Astrocyte of the spinal cord (primary cell): ENCODE data around the gene NXPH4.

Experiments used
- DNase-seq: peaks from one replicate; pipeline ENCODE4 v3.0.0; 2011; ENCODE audit warnings: low read depth, low spot score
- H3K4me3 ChIP-seq: 2 replicates; pipeline ENCODE4 v1.5.1; 2011; ENCODE audit warnings: low read depth, mild to moderate bottlenecking, low read length, moderate library complexity
- CTCF ChIP-seq: IDR thresholded peaks from 2 replicates; pipeline ENCODE4 v1.5.1; 2012; ENCODE audit warnings: low read depth, mild to moderate bottlenecking, low read length, inconsistent platforms
- in situ Hi-C: cut with HindIII; loops from 2 replicates; pipeline ENCODE4 v1.10.0; 2017; ENCODE audit warnings: low sequenced_read_pairs

The NXPH4 gene

GRCh38 chr12:57240066-57240921, 23.7 kb downstream of the NXPH4 start:
- peak; percentile 48 for DNase-seq
- TF ChIP-seq CTCF = no peak
- in situ Hi-C loops = no loop called here
- H3K4me3 ChIP-seq = peak overlapping the region; percentile 61

GRCh38 chr12:57240926-57241401, 24.4 kb downstream of the NXPH4 start:
- no peak for TF ChIP-seq CTCF
- in situ Hi-C loops = no loop called here
- peak overlapping the region; percentile 61 for H3K4me3 ChIP-seq
- DNase-seq = no peak

DNA sequence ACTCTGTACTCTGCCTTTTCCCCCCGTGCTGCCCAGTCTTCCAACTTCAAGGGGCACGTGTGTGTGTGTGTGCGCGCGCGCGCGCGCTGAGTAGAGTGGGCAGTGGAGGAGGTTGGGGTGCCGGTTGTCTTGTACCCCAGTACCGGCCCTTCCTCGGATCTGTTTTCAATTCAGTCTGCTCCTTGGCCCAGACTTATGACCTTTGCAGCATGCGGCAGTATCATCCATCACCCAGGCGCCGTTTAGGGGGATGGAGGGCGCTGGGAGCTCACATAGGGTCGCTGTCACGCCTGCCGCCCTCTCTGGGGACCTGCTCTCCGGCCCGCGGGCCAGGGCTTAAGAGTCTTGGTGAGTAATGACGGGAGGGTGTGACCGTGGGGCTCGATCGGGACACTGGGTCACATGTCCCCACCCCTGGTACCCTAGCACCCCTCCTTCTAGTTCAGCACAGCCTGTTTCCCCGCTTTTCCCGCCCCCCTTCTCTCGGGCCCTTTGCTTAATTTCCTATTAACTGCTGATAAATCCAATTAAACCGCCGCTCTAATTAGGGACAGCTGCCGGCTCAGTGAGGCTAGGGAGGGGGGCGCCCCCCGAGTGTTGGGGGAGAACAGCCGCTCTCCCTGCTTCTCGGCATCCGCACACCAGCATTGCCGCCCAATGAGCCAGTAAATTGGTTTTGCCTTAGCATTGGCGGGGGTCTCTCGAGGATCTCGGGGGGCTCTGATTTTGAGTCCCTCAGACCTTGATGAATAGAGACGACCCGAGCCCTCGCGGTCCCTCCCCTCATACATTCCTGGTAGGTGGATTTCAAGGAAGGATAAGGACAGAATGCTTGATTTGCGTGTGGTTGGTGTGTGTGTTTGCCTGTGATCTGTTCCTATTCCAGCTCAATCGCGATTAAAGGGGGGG, 25.1 kb downstream of the NXPH4 start:
- DNase-seq = no peak
- H3K4me3 ChIP-seq = peak overlapping the region; percentile 61
- TF ChIP-seq CTCF = no peak
- in situ Hi-C loops = no loop called here

DNA sequence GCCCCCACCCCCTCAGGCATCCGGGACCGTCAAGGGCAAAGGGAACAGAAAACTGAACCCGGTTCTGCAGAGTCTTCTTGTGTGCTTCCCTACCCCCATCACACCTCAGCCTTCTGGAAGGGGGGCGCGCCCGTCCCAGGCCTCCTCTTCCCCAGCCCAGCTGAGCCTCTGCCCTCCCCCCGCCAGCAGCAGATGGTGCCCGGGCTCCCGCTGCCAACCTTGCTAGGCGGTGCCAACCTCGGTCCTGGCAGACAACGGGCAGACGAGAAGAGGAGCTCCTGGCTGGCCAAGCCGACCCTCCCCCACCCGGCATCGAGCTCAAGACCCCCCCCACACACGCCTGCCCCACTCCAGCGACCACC, 25.7 kb downstream of the NXPH4 start:
- no peak for DNase-seq
- in situ Hi-C loops = no loop called here
- no peak for TF ChIP-seq CTCF
- H3K4me3 ChIP-seq = no peak overlapping the region

DNA sequence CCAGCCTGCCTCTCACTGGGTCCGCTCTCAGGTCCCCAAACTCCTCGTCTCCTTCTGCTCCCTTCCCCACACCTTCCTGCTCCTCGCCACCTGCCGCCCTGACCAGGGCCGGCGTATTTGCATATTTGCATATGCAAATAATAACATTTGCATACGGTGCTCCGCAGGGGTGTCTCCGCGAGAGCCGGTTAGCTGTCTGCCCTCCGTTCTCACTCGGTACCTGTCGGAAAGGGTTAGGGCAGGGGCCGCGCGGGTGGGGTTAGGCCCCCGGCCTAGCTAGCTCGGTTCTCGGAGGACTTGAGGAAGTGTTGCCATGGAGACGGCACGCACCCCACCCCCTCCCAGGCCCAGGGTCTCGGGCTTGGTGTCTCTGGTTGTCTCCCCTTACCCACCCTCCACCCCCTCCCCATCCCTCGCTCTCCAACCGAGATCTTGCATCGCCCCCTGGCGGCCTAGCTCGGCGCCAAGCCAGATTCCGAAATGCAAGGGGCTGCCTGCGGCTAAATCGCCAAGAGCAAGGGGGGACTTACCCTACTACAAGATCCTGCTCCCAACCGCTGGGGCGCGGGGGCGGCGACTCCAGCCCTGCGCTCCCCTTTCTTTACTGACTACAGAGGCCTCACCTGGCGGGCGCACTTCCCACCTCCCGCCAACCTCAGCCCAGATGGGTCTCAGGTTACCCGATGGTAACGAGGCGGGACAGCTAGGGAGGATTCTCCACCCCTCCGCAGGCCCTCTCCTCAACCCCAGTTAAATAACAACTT, 26.3 kb downstream of the NXPH4 start:
- peak; percentile 47 for DNase-seq
- TF ChIP-seq CTCF = peak; percentile 77
- H3K4me3 ChIP-seq = peak overlapping the region; percentile 31
- in situ Hi-C loops = no loop called here
